GM23248 (cell line): ENCODE data around the gene PHETA2. TPM values are rescaled to one million over a fixed set of nuclear protein-coding genes. Genes with fewer than 3 reads are reported as not detected.

Source experiments
- DNase-seq: peaks from one replicate; pipeline ENCODE4 v3.0.0-alpha.2; 2015
- H2AFZ ChIP-seq: fragments of 200-600 bp; sonication (generic); 2 replicates; pipeline ENCODE4 v1.6.1; 2016; ENCODE audit warnings: antibody characterized with exemption
- H3F3A ChIP-seq: fragments of 200-600 bp; sonication (generic); 2 replicates; pipeline ENCODE4 v1.6.1; 2016; ENCODE audit warnings: mild to moderate bottlenecking, antibody characterized with exemption, mixed run types; ENCODE audit not compliant: insufficient read depth
- H3K27ac ChIP-seq: fragments of 200-600 bp; sonication (generic); 2 replicates; pipeline ENCODE4 v1.5.1; 2016; ENCODE audit warnings: mild to moderate bottlenecking
- H3K27me3 ChIP-seq: fragments of 200-600 bp; sonication (generic); replicated peaks from 2 replicates; pipeline ENCODE4 v1.6.1; 2016; ENCODE audit warnings: mild to moderate bottlenecking; ENCODE audit not compliant: insufficient read depth
- H3K36me3 ChIP-seq: fragments of 200-600 bp; sonication (generic); 2 replicates; pipeline ENCODE4 v1.6.1; 2016; ENCODE audit warnings: low read depth, mild to moderate bottlenecking
- H3K4me1 ChIP-seq: fragments of 200-600 bp; sonication (generic); 2 replicates; pipeline ENCODE4 v1.6.1; 2016; ENCODE audit warnings: mild to moderate bottlenecking; ENCODE audit not compliant: insufficient read depth
- H3K4me2 ChIP-seq: fragments of 200-600 bp; sonication (generic); one replicate; pipeline ENCODE4 v1.6.1; 2016; ENCODE audit warnings: mild to moderate bottlenecking; ENCODE audit not compliant: unreplicated experiment
- H3K4me3 ChIP-seq: fragments of 200-600 bp; sonication (generic); 2 replicates; pipeline ENCODE4 v1.5.1; 2016; ENCODE audit warnings: mild to moderate bottlenecking
- H3K79me2 ChIP-seq: fragments of 200-600 bp; sonication (generic); 2 replicates; pipeline ENCODE4 v1.6.1; 2016; ENCODE audit warnings: mild to moderate bottlenecking; ENCODE audit not compliant: insufficient read depth
- H3K9ac ChIP-seq: fragments of 200-600 bp; sonication (generic); 2 replicates; pipeline ENCODE4 v1.6.1; 2016; ENCODE audit warnings: mild to moderate bottlenecking
- H3K9me2 ChIP-seq: fragments of 200-600 bp; sonication (generic); 2 replicates; pipeline ENCODE4 v1.6.1; 2016; ENCODE audit warnings: mixed run types, mild to moderate bottlenecking, moderate library complexity; ENCODE audit not compliant: insufficient read depth
- H3K9me3 ChIP-seq: fragments of 200-600 bp; sonication (generic); one replicate; pipeline ENCODE4 v1.6.1; 2017; ENCODE audit warnings: low read depth
- H4K20me1 ChIP-seq: fragments of 200-600 bp; sonication (generic); 2 replicates; pipeline ENCODE4 v1.6.0; 2016; ENCODE audit not compliant: insufficient read depth
- EZH2 ChIP-seq: fragments of 200-600 bp; sonication (generic); IDR thresholded peaks from 2 replicates; pipeline ENCODE4 v1.6.1; 2018; ENCODE audit warnings: antibody characterized with exemption, mild to moderate bottlenecking; ENCODE audit not compliant: insufficient read depth, poor library complexity, severe bottlenecking
- EZH2phosphoT487 ChIP-seq: fragments of 200-600 bp; sonication (generic); IDR thresholded peaks from 2 replicates; pipeline ENCODE4 v1.6.1; 2018; ENCODE audit warnings: antibody characterized with exemption, moderate library complexity, mild to moderate bottlenecking, low read depth; ENCODE audit not compliant: insufficient read depth
- WGBS, 2 experiments: methylation state at CpG; one replicate each; pipeline ENCODE4 v1.1.6; 2015 to 2017; ENCODE audit warnings: low lambda C conversion rate in 2 of 2, low coverage in 1 of 2; ENCODE audit errors: missing lambda C conversion rate in 2 of 2; 5-methylcytosine and 5-hydroxymethylcytosine counted together
- in situ Hi-C: fragments of 300-500 bp; cut with MboI; formaldehyde crosslinking; loops from 2 replicates; pipeline ENCODE4 v1.15.0; 2020
- polyA plus RNA-seq: library from polyadenylated mRNA; unstranded; fragments of >200 nt; fragmentation: Nextera tagmentation; extraction: Ambion mirVana; gene quantifications from 2 replicates; pipeline ENCODE4 v1.2.1, GENCODE V29; 2016
- total RNA-seq: library from RNA; depleted of rRNA; stranded (reverse); fragments of >200 nt; shearing (Covaris generic); gene quantifications from 2 replicates; pipeline ENCODE4 v1.2.3, GENCODE V29; 2014

Gene PHETA2
- total and polyA plus RNA-seq, 2 experiments from 2014 or later: 29.9 to 38.6 TPM

DNA sequence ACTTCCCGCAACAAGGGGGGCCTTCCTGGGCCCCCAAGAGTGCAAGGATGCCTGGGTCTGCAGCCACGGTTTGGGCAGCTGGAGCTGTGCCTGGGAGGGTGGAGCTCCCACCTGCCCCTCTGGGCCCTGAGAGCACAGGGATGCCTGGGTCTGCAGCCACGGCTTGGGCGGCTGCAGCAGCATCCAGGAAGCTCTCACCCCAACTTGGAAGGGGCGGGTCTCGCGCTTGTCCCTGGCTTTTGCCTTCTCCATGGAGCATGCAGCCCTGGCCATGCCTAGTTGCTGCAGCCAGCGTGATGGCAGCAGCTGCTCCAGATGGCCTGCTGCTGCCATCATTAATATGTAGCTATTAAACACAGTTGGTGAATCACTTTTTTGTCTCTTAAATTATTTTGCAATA, 38.8 kb upstream of the PHETA2 start:
- Histone ChIP-seq H3F3A (no peaks in the 10 kb centered on the region), H3K9me2 (no peaks in the 10 kb centered on the region), H3K9me3 (no peaks in the 10 kb centered on the region), H3K4me1 (no peaks in the 10 kb centered on the region), H3K79me2 (no peaks in the 10 kb centered on the region), H3K4me3 (no peak overlapping the region), H2AFZ (no peak overlapping the region), H4K20me1 (no peaks in the 10 kb centered on the region), H3K4me2 (no peak overlapping the region), H3K27me3 (no peaks in the 10 kb centered on the region), H3K9ac (no peak overlapping the region), H3K36me3 (no peaks in the 10 kb centered on the region), H3K27ac (no peak overlapping the region)
- in situ Hi-C loops: no loop called here
- TF ChIP-seq EZH2: no peak
- TF ChIP-seq EZH2phosphoT487: no peak
- 69 to 71% methylated on average over 8 of the region's 8 CpGs for WGBS, 2 experiments
- no peak for DNase-seq

DNA sequence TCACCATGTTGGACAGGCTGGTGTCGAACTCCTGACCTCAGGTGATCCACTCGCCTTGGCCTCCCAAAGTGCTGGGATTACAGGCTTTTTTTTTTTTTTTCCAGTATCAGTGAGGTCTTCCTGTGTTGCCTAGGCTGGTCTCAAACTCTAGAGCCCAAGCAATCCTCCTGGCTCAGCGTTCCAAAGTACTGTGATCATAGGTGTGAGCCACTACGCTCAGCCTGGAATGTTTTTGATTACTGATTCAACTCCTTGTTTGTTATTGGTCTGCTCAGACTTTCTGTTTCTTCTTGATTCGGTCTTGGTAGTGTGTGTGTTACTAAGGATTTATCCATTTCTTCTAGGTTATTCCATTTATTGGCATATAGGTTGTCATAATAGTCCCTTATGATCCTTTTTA, 34.8 kb upstream of the PHETA2 start:
- in situ Hi-C loops: no loop called here
- no peak overlapping the region for H3K9ac ChIP-seq
- no peaks in the 10 kb centered on the region for H3K4me1 ChIP-seq
- H3K36me3 ChIP-seq: no peaks in the 10 kb centered on the region
- no peaks in the 10 kb centered on the region for H3K27me3 ChIP-seq
- no peak overlapping the region for H2AFZ ChIP-seq
- no peak overlapping the region for H3K4me2 ChIP-seq
- TF ChIP-seq EZH2phosphoT487 (no peak), EZH2 (no peak)
- H3F3A ChIP-seq: no peaks in the 10 kb centered on the region
- H3K9me2 ChIP-seq: no peaks in the 10 kb centered on the region
- H3K9me3 ChIP-seq: no peaks in the 10 kb centered on the region
- H3K27ac ChIP-seq: no peak overlapping the region
- DNase-seq: peak; percentile 20
- no peaks in the 10 kb centered on the region for H3K79me2 ChIP-seq
- H4K20me1 ChIP-seq: no peaks in the 10 kb centered on the region
- H3K4me3 ChIP-seq: no peak overlapping the region
- 81 to 86% methylated on average over 5 of the region's 5 CpGs for WGBS, 2 experiments

DNA sequence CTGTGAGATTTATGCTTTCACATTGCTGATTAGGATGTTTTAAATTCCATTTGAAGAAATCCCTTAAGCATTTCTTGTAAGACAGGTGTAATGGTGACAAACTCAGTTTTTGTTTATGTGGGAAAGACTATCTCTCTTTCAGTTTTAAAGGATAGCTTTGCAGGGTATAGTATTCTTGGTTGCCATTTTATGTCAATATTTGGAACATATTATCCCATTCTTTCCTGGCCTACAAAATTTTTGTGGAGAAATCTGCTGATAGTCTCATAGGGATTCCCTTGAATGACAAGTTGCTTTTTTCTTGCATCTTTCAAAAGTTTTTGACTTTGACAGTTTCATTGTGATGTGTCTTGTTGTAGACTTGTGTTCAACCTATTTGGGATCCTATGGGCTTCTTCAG, 32.3 kb upstream of the PHETA2 start:
- TF ChIP-seq EZH2phosphoT487 (no peak), EZH2 (no peak)
- Histone ChIP-seq H3F3A (no peaks in the 10 kb centered on the region), H3K79me2 (no peaks in the 10 kb centered on the region), H3K36me3 (no peaks in the 10 kb centered on the region), H3K9me3 (no peaks in the 10 kb centered on the region), H3K4me1 (peaks cover 3% of the 10 kb centered on the region), H2AFZ (no peak overlapping the region), H3K9me2 (no peaks in the 10 kb centered on the region), H3K4me2 (no peak overlapping the region), H4K20me1 (no peaks in the 10 kb centered on the region), H3K27ac (no peak overlapping the region), H3K9ac (no peak overlapping the region), H3K4me3 (no peak overlapping the region), H3K27me3 (no peaks in the 10 kb centered on the region)
- no peak for DNase-seq
- in situ Hi-C loops: no loop called here

DNA sequence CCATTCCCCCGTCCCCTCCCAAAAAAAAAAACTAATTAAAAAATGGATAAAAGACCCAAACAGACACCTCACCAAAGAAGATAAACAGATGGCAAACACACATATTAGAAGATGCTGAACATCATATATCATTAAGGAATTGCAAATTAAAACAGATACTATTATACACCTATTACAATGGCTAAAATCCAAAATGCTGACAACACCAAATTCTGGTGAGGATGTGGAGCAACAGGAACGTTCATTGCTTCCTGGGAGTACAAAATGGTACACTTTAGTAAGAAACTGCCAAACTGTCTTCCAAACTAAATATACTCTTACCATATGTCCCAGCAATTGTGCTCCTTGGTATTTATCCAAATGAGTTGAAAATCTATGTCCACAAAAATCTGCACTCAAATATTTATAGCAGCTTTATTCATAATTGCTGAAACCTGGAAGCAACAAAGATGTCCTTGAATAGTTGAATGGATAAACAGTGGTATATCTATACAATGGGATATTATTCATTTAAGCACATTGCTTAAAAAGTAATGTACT, 23.3 kb upstream of the PHETA2 start:
- Histone ChIP-seq H3K27ac (no peak overlapping the region), H3K9ac (no peak overlapping the region), H3K9me2 (no peaks in the 10 kb centered on the region), H3F3A (no peaks in the 10 kb centered on the region), H3K9me3 (no peaks in the 10 kb centered on the region), H3K79me2 (no peaks in the 10 kb centered on the region), H2AFZ (no peak overlapping the region), H3K4me1 (peaks cover 7% of the 10 kb centered on the region), H3K36me3 (no peaks in the 10 kb centered on the region), H3K4me2 (no peak overlapping the region), H3K27me3 (no peaks in the 10 kb centered on the region), H4K20me1 (no peaks in the 10 kb centered on the region), H3K4me3 (no peak overlapping the region)
- no peak for DNase-seq
- in situ Hi-C loops: no loop called here
- no peak for TF ChIP-seq EZH2phosphoT487
- 45 to 50% methylated on average over 2 of the region's 2 CpGs for WGBS, 2 experiments

DNA sequence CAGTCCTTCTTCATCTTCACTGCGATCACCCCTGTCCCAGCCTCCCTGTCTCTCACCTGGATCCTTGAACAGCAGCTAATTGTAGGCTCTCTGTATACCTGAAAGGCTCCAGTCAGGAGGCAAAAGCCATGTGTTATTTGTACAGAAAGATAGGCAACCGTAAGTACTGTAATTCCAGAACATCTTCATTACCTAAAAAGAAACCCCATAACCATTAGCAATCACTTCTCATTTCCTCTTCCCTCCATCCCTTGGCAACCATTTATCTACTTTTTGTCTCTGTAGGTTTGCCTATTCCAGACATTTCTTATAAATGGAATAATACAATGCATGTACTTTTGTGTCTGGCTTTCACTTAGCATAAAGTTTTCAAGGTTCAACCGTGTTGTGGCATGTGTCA, 21.3 kb upstream of the PHETA2 start:
- in situ Hi-C loops: no loop called here
- WGBS, 2 experiments: 73 to 78% methylated on average over 3 of the region's 3 CpGs
- H4K20me1 ChIP-seq: no peaks in the 10 kb centered on the region

More for the DNA sequence above, 21.3 kb upstream of the PHETA2 start:
- no peak for DNase-seq
- Histone ChIP-seq H3K4me3 (no peak overlapping the region), H3K27me3 (no peaks in the 10 kb centered on the region), H2AFZ (no peak overlapping the region), H3F3A (no peaks in the 10 kb centered on the region), H3K4me2 (no peak overlapping the region), H3K4me1 (no peaks in the 10 kb centered on the region), H3K9me3 (peaks cover 4% of the 10 kb centered on the region), H3K36me3 (no peaks in the 10 kb centered on the region), H3K9ac (no peak overlapping the region), H3K27ac (no peak overlapping the region), H3K79me2 (no peaks in the 10 kb centered on the region), H3K9me2 (no peaks in the 10 kb centered on the region)
- TF ChIP-seq EZH2phosphoT487: no peak
